Panc1 (cell line): ENCODE data around the gene ARHGAP23. TPM values are rescaled to one million over a fixed set of nuclear protein-coding genes. Genes with fewer than 3 reads are reported as not detected.

Experiments
- ATAC-seq: fragments of 200-7000 bp; cut with Tn5 transposase; 2 replicates; pipeline ENCODE4 v1.9.1; 2020; ENCODE audit warnings: mild to moderate bottlenecking, moderate library complexity
- BruUV-seq: library from RNA; stranded (reverse); fragments of 400-500 nt; replicated peaks from 2 replicates; lab custom pipeline; 2021; lab: Mats Ljungman, UMichigan
- CTCF ChIA-PET: fragments of 300-600 bp; sonication (Branson Sonifier 250); formaldehyde crosslinking; loops from one replicate; lab custom pipeline; 2022; ENCODE audit warnings: antibody characterized with exemption; lab: Charles Lee
- POLR2A ChIA-PET: fragments of 300-600 bp; sonication (Branson Sonifier 250); formaldehyde crosslinking; loops from one replicate; lab custom pipeline; 2022; ENCODE audit warnings: antibody characterized with exemption; lab: Charles Lee
- DNase-seq: peaks from one replicate; pipeline ENCODE4 v3.0.0-alpha.2; 2010; ENCODE audit warnings: low read depth, low spot score
- H3K27ac ChIP-seq: 2 replicates; pipeline ENCODE4 v1.5.1; 2011; ENCODE audit warnings: mild to moderate bottlenecking, low read length, inconsistent platforms
- H3K27me3 ChIP-seq: fragments of 200-500 bp; sonication (Bioruptor generic); 2 replicates; pipeline ENCODE4 v1.6.0; 2014; ENCODE audit warnings: low read length, inconsistent platforms; ENCODE audit not compliant: control insufficient read depth, insufficient read depth
- H3K36me3 ChIP-seq: fragments of 200-500 bp; sonication (Bioruptor generic); 2 replicates; pipeline ENCODE4 v1.5.1; 2014; ENCODE audit warnings: inconsistent platforms, mild to moderate bottlenecking, low read length, moderate library complexity; ENCODE audit not compliant: control insufficient read depth, insufficient read depth
- H3K4me1 ChIP-seq: 2 replicates; pipeline ENCODE4 v1.5.1; 2011; ENCODE audit warnings: inconsistent platforms, mild to moderate bottlenecking, low read length, moderate library complexity; ENCODE audit not compliant: control insufficient read depth, insufficient read depth
- H3K4me3 ChIP-seq, 2 experiments: 2 replicates each; pipeline ENCODE4 v1.5.1; 2011 to 2012; ENCODE audit warnings: low read depth in 2 of 2, low read length in 2 of 2, mild to moderate bottlenecking in 2 of 2, inconsistent platforms in 1 of 2, moderate library complexity in 1 of 2
- H3K9me3 ChIP-seq: fragments of 200-500 bp; sonication (Bioruptor generic); 2 replicates; pipeline ENCODE4 v1.5.1; 2014; ENCODE audit warnings: low read depth, mild to moderate bottlenecking, inconsistent platforms, low read length, moderate library complexity; ENCODE audit not compliant: control insufficient read depth, insufficient read depth
- POLR2AphosphoS5 ChIP-seq: IDR thresholded peaks from 2 replicates; pipeline ENCODE4 v1.6.1; 2012; ENCODE audit warnings: mild to moderate bottlenecking, low read depth, low read length, moderate library complexity
- SIN3A ChIP-seq: IDR thresholded peaks from 2 replicates; pipeline ENCODE4 v1.6.1; 2012; ENCODE audit warnings: low read depth, mild to moderate bottlenecking, low read length, moderate library complexity, borderline replicate concordance; ENCODE audit not compliant: insufficient read depth
- TCF7L2 ChIP-seq: IDR thresholded peaks from 2 replicates; pipeline ENCODE4 v1.6.1; 2011; ENCODE audit warnings: mild to moderate bottlenecking, low read depth, low read length, inconsistent platforms
- in situ Hi-C: cut with HindIII; loops from 2 replicates; pipeline ENCODE4 v1.10.0; 2016; ENCODE audit warnings: low sequenced_read_pairs, low pct_unique_long_range_greater_than_20kb
- intact Hi-C: fragments of 100-400 bp; cut with micrococcal nuclease; formaldehyde crosslinking; loops from one replicate; pipeline ENCODE4 v1.10.0; 2022; ENCODE audit not compliant: unreplicated experiment
- total RNA-seq: library from RNA; stranded (reverse); gene quantifications from one replicate; pipeline ENCODE4 v1.2.1, GENCODE V29; 2021; ENCODE audit not compliant: unreplicated experiment
- TF ChIP-seq, protein P1 (sequence below): fragments of 450-650 bp; IDR thresholded peaks from 2 replicates; pipeline ENCODE4 v1.5.1; 2017; ENCODE audit warnings: mild to moderate bottlenecking
- TF ChIP-seq, protein P2 (sequence below), 2 experiments: IDR thresholded peaks; 2 replicates each; pipeline ENCODE4 v1.6.1; 2011 to 2012; ENCODE audit warnings: low read depth in 2 of 2, control low read depth in 1 of 2, low read length in 1 of 2, mild to moderate bottlenecking in 1 of 2, moderate library complexity in 1 of 2; ENCODE audit not compliant: insufficient read depth in 1 of 2

ARHGAP23 gene
- total RNA-seq, 1 experiment from 2014 or later: 33.0 TPM

DNA sequence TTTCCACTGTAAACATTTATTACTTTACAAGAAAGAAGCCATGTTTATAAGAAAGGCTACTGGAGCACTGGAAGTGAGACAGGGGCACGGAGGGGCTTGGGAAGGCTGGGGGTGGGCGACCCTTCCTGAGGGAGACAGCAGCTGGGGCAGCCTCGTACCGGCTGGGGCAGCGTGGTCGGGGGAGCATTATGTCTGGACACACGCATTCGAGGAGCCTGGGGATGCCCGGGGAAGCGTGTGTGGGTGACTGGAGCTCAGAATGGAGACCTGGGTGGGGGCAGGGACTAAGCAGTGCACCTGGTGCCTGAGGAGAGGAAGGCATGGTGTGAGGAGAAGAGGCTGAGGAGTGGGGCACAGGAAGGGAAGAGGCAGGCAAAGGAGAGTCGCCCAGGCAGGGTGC is 113.0 kb downstream of the ARHGAP23 start:
- no TSS peak for BruUV-seq
- Histone ChIP-seq H3K27ac (no peak overlapping the region), H3K36me3 (no peaks in the 10 kb centered on the region), H3K4me1 (no peaks in the 10 kb centered on the region), H3K9me3 (no peaks in the 10 kb centered on the region), H3K4me3 (no peak overlapping the region), H3K27me3 (no peaks in the 10 kb centered on the region)
- ATAC-seq (no peak), DNase-seq (no peak)
- in situ Hi-C loops: no loop called here
- ChIA-PET CTCF (no interaction called here), POLR2A (no interaction called here)
- intact Hi-C loops: no loop called here
- TF ChIP-seq, protein P1, sequence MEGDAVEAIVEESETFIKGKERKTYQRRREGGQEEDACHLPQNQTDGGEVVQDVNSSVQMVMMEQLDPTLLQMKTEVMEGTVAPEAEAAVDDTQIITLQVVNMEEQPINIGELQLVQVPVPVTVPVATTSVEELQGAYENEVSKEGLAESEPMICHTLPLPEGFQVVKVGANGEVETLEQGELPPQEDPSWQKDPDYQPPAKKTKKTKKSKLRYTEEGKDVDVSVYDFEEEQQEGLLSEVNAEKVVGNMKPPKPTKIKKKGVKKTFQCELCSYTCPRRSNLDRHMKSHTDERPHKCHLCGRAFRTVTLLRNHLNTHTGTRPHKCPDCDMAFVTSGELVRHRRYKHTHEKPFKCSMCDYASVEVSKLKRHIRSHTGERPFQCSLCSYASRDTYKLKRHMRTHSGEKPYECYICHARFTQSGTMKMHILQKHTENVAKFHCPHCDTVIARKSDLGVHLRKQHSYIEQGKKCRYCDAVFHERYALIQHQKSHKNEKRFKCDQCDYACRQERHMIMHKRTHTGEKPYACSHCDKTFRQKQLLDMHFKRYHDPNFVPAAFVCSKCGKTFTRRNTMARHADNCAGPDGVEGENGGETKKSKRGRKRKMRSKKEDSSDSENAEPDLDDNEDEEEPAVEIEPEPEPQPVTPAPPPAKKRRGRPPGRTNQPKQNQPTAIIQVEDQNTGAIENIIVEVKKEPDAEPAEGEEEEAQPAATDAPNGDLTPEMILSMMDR: no peak
- no peak for TF ChIP-seq POLR2AphosphoS5
- TF ChIP-seq, protein P2, sequence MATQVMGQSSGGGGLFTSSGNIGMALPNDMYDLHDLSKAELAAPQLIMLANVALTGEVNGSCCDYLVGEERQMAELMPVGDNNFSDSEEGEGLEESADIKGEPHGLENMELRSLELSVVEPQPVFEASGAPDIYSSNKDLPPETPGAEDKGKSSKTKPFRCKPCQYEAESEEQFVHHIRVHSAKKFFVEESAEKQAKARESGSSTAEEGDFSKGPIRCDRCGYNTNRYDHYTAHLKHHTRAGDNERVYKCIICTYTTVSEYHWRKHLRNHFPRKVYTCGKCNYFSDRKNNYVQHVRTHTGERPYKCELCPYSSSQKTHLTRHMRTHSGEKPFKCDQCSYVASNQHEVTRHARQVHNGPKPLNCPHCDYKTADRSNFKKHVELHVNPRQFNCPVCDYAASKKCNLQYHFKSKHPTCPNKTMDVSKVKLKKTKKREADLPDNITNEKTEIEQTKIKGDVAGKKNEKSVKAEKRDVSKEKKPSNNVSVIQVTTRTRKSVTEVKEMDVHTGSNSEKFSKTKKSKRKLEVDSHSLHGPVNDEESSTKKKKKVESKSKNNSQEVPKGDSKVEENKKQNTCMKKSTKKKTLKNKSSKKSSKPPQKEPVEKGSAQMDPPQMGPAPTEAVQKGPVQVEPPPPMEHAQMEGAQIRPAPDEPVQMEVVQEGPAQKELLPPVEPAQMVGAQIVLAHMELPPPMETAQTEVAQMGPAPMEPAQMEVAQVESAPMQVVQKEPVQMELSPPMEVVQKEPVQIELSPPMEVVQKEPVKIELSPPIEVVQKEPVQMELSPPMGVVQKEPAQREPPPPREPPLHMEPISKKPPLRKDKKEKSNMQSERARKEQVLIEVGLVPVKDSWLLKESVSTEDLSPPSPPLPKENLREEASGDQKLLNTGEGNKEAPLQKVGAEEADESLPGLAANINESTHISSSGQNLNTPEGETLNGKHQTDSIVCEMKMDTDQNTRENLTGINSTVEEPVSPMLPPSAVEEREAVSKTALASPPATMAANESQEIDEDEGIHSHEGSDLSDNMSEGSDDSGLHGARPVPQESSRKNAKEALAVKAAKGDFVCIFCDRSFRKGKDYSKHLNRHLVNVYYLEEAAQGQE (IDR thresholded peaks at IDR 0.05; ENCODE audit: insufficient read depth in 1 of 2, low read depth in 2 of 2, low read length in 1 of 2): no peak
- TF ChIP-seq TCF7L2: no peak
- no peak for TF ChIP-seq SIN3A

DNA sequence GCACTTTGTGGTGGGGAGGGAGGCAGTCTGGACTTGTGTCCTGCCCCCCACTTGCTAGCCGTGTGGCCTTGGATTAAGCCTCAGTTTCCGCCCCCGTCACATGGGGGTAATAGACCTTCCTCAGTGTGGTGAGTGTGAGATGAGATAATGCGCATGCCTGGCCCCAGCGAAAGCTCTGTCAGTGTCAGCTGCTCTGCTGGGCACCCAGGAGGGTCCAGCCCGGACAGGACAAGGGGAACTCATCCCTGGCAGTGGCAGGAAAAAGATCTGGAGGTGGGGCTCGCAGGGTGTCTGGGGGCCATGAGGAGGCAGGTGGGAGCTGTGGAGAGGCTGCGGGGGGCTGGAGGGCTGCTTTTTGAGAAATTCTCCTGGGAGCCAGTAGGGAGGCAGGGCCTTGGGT is 114.0 kb downstream of the ARHGAP23 start:
- ChIA-PET CTCF (no interaction called here), POLR2A (no interaction called here)
- intact Hi-C loops (no loop called here), in situ Hi-C loops (no loop called here)
- TF ChIP-seq, protein P1: no peak
- TF ChIP-seq, protein P2 (IDR thresholded peaks at IDR 0.05; ENCODE audit: insufficient read depth in 1 of 2, low read depth in 2 of 2, low read length in 1 of 2): no peak
- TF ChIP-seq POLR2AphosphoS5: no peak
- no peak for TF ChIP-seq TCF7L2
- Histone ChIP-seq H3K27ac (no peak overlapping the region), H3K4me3 (no peak overlapping the region), H3K27me3 (no peaks in the 10 kb centered on the region), H3K36me3 (no peaks in the 10 kb centered on the region), H3K4me1 (no peaks in the 10 kb centered on the region), H3K9me3 (no peaks in the 10 kb centered on the region)
- ATAC-seq: no peak
- DNase-seq: no peak
- no TSS peak for BruUV-seq
